GM18909 (cell line): ENCODE measurements around the gene CDH16.
"Not testable (repeated sequence)": the region's sequence is repeated elsewhere in the genome, so short reads cannot be mapped to it uniquely, and the experiment has no call there.

ENCODE experiments used
- ATAC-seq: cut with Tn5 transposase; IDR thresholded peaks from one replicate; pipeline ENCODE4 v1.9.1; 2021; ENCODE audit warnings: mild to moderate bottlenecking; ENCODE audit not compliant: unreplicated experiment, poor library complexity

CDH16 gene

GRCh38 chr16:66899310-66899944 lies 19.3 kb downstream of the CDH16 start:
- no peak for ATAC-seq

GRCh38 chr16:66898933-66899309 lies 19.8 kb downstream of the CDH16 start:
- ATAC-seq = no peak

GRCh38 chr16:66898207-66898606 lies 20.5 kb downstream of the CDH16 start:
- ATAC-seq = no peak

GRCh38 chr16:66896682-66897081 lies 22.0 kb downstream of the CDH16 start:
- ATAC-seq = not testable (repeated sequence)

DNA sequence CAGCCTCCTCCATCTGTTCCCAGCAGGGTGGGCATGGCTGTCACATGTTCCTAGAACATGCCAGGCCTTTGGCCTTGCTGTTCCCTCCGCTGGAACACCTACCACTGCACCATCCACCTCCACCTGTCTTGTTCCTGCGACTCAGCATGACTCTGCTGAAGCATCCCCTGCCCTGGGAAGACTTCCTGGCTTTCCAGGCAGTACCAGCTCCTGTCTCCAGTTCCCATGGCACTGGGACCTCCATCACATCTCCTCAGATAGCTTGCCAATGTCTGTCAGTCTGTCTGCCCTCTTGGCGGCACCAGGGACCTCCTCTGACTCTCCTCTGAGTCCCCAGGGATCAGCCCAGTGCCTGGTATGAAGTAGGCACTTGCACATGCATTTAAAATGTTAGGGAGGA lies 22.7 kb downstream of the CDH16 start:
- no peak for ATAC-seq

GRCh38 chr16:66895689-66895979 lies 23.1 kb downstream of the CDH16 start:
- no peak for ATAC-seq

DNA sequence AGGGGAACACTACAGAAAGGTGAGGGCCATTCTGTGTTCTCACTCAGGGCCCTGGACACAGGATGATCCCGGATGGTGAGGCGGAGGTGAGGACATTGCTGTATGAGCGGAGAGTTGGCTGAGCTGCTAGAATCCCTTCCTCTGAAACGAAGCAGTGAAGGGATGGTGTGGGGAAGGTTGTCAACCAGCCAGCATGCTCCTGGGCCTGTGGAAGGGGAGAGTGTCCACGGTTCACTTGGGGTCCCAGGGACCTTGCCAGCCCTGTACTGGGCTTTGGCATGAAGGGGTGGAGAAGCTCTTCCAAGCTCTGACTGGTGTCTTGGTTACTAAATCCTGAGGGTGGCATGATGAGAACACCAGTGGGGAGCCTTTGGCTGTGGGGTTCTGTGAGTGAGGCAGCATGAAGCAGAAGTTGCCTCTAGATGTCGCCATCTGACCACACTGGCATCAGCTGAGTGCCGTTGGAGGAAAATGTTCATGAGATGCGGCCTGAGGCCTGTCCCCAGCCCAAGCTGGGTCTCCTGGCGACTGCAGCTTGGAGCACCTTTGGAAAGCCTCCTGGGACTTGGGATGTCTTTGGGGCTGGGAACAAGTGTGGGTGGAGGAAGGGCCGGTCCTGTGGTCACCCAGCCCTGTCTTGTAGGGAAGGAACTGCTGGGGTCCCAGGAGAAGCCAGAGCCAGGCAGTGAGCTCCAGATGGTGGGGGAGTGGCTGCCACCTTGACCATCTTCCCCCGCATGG lies 23.6 kb downstream of the CDH16 start:
- ATAC-seq = peak; percentile 61

- no peak for ATAC-seq
Observed at GRCh38 chr16:66894055-66894454, 24.6 kb downstream of the CDH16 start.

DNA sequence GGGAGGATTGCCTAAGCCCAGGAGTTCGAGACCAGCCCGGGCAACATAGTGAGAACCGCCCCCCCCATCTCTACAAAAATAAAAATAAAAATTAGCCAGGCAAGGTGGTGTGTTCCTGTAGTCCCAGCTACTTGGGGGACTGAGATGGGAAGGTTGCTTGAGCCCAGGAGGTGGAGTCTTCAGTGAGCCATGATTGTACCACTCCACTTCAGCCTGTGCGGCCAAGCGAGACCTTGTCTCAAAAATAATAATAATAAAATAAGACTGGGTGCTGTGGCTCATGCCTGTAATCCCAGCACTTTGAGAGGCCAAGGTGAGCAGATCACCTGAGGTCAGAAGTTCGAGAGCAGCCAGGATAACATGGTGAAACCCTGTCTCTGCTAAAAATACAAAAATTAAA lies 26.9 kb downstream of the CDH16 start:
- ATAC-seq = no peak

DNA sequence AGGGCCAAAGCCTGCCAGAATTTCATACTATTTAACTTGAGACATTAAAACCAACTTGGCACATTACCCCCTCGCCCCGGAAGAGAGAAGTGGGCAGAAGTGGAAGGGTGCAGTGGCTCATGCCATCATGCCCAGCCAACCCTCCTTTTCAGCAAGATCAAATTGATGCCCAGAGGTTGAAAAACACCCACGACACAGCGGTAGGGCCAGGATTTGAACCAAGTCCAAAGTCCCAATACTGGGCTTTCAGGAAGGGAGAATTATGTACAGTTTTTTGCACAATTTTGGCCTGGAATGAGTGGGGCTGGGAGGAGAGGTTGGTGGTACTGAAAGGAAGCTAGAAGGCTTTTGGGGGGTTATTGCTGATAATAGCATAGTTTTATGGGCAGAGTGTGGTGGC lies 27.3 kb downstream of the CDH16 start:
- no peak for ATAC-seq

DNA sequence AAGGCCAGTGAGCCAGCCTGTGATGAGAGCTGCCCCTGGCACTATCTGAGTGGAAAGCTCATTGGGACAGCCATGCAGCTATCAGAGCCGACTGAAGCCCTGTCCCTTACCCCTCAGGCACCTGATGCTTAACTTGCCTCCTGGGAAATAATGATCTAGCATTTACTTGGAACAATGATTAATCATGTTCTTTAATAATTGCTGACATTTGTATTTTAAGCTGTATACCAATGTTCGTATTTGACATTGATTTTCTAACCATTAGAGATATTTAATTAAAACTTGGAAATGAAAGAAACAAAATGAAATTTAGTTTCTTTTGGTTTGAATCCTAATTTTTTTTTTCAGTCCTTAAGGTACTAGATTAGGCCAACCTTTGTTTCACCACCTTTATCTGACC lies 27.9 kb downstream of the CDH16 start:
- no peak for ATAC-seq

DNA sequence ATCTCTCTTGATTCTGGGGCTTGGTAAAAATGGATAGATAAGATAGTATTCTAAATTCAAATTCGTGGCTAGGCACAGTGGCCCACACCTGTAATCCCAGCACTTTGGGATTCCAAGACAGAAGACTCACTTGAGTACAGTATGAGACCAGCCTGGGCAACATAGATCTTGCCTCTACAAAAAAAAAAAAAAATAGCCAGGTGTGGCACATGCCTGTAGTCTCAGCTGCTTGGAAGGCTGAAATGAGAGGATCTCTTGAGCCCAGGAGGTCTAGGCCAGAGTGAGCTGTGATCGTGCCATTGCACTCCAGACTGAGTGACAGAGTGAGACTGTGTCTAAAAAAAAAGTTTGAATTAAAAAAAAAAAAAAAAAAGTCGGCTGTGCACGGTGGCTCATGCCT lies 29.1 kb downstream of the CDH16 start:
- no peak for ATAC-seq

GRCh38 chr16:66888647-66889615 lies 29.8 kb downstream of the CDH16 start:
- ATAC-seq = no peak

- no peak for ATAC-seq
Observed at GRCh38 chr16:66886914-66887313, 31.8 kb downstream of the CDH16 start.

DNA sequence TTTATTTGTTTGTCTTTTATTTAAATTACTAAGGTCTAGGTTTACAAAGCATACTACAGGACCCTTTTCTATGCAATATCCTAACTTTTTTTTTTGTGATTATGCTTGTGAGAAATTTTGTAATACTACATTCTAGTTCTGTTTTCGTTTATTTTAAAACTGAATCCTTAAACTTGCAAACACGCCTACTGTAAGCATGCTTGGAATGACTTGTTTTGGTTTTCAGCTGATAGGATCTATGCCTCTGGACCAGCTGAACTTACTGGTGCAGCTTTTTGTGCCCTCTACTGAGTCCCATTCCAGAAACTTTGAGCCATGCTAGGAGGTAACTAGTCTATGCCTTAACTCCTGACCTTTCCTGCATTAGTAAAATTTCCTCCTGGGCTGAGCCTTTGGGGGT lies 32.4 kb downstream of the CDH16 start:
- ATAC-seq = no peak

DNA sequence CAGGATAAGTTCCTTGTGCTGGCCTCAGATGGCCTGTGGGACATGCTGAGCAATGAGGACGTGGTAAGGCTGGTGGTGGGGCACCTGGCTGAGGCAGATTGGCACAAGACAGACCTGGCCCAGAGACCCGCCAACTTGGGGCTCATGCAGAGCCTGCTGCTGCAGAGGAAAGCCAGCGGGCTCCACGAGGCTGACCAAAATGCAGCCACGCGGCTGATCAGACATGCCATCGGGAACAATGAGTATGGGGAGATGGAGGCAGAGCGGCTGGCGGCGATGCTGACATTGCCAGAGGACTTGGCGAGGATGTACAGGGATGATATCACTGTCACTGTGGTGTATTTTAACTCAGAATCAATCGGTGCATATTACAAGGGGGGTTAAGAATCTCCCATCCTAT lies 33.2 kb downstream of the CDH16 start:
- no peak for ATAC-seq

DNA sequence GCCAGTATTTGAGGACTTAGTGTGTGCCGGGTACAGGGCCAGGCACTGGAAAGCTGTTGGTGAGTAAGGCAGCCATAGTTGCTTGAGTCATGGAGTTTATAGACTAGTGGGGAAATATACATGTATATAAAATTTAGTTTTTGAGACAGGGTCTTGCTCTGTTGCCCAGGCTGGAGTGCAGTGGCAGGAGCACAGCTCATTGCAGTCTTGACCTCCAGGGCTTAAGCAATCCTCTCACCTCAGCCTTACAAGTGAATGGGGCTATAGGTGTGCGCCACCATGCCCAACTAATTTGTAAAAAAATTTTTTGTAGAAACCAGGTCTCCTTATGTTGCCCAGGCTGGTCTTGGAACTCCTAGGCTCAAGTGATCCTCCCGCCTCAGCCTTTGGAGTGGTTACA lies 36.0 kb downstream of the CDH16 start:
- ATAC-seq = no peak

GRCh38 chr16:66881964-66882508 lies 36.6 kb downstream of the CDH16 start:
- no peak for ATAC-seq

DNA sequence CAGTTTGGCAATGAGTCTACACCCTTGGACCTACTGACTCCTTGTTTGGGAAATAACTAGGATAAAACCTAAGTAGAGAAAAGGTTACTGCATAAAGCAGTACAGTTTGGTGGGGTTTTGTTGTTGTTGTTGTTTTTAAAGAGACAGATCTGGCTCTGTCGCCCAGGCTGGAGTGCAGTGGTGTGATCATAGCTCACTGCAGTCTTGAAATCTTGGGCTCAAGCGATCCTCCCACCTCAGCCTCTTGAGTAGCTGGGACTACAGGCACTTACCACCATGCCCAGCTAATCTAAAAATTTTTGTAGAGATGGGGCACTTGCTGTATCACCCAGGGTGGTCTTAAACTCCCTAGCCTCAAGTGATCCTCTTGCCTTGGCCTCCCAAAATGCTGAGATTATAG lies 37.1 kb downstream of the CDH16 start:
- no peak for ATAC-seq

DNA sequence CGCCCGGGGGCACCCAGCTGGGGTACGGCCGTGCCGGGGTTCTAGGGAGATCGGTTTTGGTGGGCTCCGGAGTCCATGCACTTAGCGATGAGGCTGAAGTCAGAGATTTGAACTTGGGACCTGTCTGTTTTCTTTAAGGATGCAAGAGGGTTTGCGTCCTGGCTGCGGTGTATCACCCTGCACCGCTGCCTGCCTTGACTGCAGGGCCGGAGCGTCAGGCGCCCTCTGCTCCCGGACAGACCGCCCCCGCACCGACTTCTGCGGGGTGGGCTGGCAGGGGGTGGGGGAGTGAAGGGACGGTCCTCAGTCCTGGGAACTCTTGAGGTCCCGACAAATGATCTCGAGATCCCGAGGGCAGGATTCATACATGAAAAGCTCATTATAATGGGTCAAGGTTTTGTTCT lies 37.7 kb downstream of the CDH16 start:
- ATAC-seq = no peak
